Neural cell (in vitro differentiated cells): Measurements from ENCODE around the gene SLC12A3. TPM values are rescaled to one million over a fixed set of nuclear protein-coding genes. Genes with fewer than 3 reads are reported as not detected.

Experiments used
- H2AFZ ChIP-seq: fragments of 200-600, 300-800 bp; sonication (generic), shearing (Covaris generic); 2 replicates; pipeline ENCODE4 v1.6.0; 2014; ENCODE audit warnings: low read depth, mild to moderate bottlenecking, antibody characterized with exemption, low read length, moderate library complexity
- H3F3A ChIP-seq: fragments of 200-600 bp; shearing (Covaris generic); 2 replicates; pipeline ENCODE4 v1.6.1; 2016; ENCODE audit warnings: mild to moderate bottlenecking, moderate library complexity, mixed read lengths, antibody characterized with exemption, low read length; ENCODE audit not compliant: insufficient read depth, poor library complexity, severe bottlenecking
- H3K27ac ChIP-seq: fragments of 200-600, 300-800 bp; sonication (generic), shearing (Covaris generic); 2 replicates; pipeline ENCODE4 v1.5.1; 2014; ENCODE audit warnings: mild to moderate bottlenecking, low read length, moderate library complexity
- H3K27me3 ChIP-seq: fragments of 300-800, 200-600 bp; sonication (generic), shearing (Covaris generic); 2 replicates; pipeline ENCODE4 v1.6.0; 2014; ENCODE audit warnings: mild to moderate bottlenecking, low read depth, low read length, moderate library complexity; ENCODE audit not compliant: insufficient read depth
- H3K36me3 ChIP-seq: fragments of 300-800, 200-600 bp; sonication (generic), shearing (Covaris generic); 2 replicates; pipeline ENCODE4 v1.5.1; 2014; ENCODE audit warnings: mild to moderate bottlenecking, antibody characterized with exemption, low read length, moderate library complexity; ENCODE audit not compliant: insufficient read depth
- H3K4me2 ChIP-seq: fragments of 300-800, 200-600 bp; sonication (generic), shearing (Covaris generic); 2 replicates; pipeline ENCODE4 v1.6.0; 2014; ENCODE audit warnings: mild to moderate bottlenecking, low read length
- H3K4me3 ChIP-seq: fragments of 300-800, 200-600 bp; sonication (generic), shearing (Covaris generic); 2 replicates; pipeline ENCODE4 v1.5.1; 2014; ENCODE audit warnings: mild to moderate bottlenecking, low read length, moderate library complexity
- H3K79me2 ChIP-seq: fragments of 200-600 bp; shearing (Covaris generic); replicated peaks from 2 replicates; pipeline ENCODE4 v1.6.0; 2014; ENCODE audit warnings: mild to moderate bottlenecking, low read length, moderate library complexity; ENCODE audit not compliant: insufficient read depth
- H3K9ac ChIP-seq: fragments of 300-800, 200-600 bp; sonication (generic), shearing (Covaris generic); 2 replicates; pipeline ENCODE4 v1.6.1; 2016; ENCODE audit warnings: mild to moderate bottlenecking, low read length, mixed read lengths
- H3K9me2 ChIP-seq: fragments of 200-600 bp; shearing (Covaris generic); 2 replicates; pipeline ENCODE4 v1.6.1; 2016; ENCODE audit warnings: mild to moderate bottlenecking, low read length, mixed read lengths; ENCODE audit not compliant: insufficient read depth
- H3K9me3 ChIP-seq: fragments of 200-600, 300-800 bp; sonication (generic), shearing (Covaris generic); 2 replicates; pipeline ENCODE4 v1.6.1; 2016; ENCODE audit warnings: mild to moderate bottlenecking, mixed run types, low read length, moderate library complexity, mixed read lengths
- H4K20me1 ChIP-seq: fragments of 200-600 bp; shearing (Covaris generic); 2 replicates; pipeline ENCODE4 v1.6.1; 2016; ENCODE audit warnings: mild to moderate bottlenecking, mixed run types; ENCODE audit not compliant: insufficient read depth
- EP300 ChIP-seq: fragments of 450-650 bp; conservative IDR thresholded peaks from 2 replicates; pipeline ENCODE4 v1.6.1; 2014; ENCODE audit warnings: antibody characterized with exemption, mild to moderate bottlenecking, moderate library complexity; ENCODE audit not compliant: poor library complexity, severe bottlenecking
- EZH2 ChIP-seq: fragments of 200-600, 300-800 bp; shearing (Covaris generic), sonication (generic); IDR thresholded peaks from 2 replicates; pipeline ENCODE4 v1.6.1; 2014; ENCODE audit warnings: antibody characterized with exemption, low read length, borderline replicate concordance, mild to moderate bottlenecking; ENCODE audit not compliant: insufficient read depth, poor library complexity, severe bottlenecking
- MXI1 ChIP-seq: fragments of 450-650 bp; conservative IDR thresholded peaks from 2 replicates; pipeline ENCODE4 v1.6.1; 2014; ENCODE audit warnings: antibody characterized with exemption, mild to moderate bottlenecking; ENCODE audit not compliant: poor library complexity, severe bottlenecking
- POLR2AphosphoS5 ChIP-seq: IDR thresholded peaks from 2 replicates; pipeline ENCODE4 v1.6.1; 2012
- RAD21 ChIP-seq: fragments of 450-650 bp; conservative IDR thresholded peaks from 2 replicates; pipeline ENCODE4 v1.6.1; 2014; ENCODE audit warnings: antibody characterized with exemption, mild to moderate bottlenecking, moderate library complexity
- SMC3 ChIP-seq: fragments of 450-650 bp; conservative IDR thresholded peaks from 2 replicates; pipeline ENCODE4 v1.6.1; 2014; ENCODE audit warnings: antibody characterized with exemption, mild to moderate bottlenecking, moderate library complexity; ENCODE audit not compliant: poor library complexity
- TAF1 ChIP-seq: IDR thresholded peaks from 2 replicates; pipeline ENCODE4 v1.6.1; 2012; ENCODE audit warnings: low read depth
- polyA plus RNA-seq: library from polyadenylated mRNA; depleted of rRNA; stranded (reverse); fragments of >200 nt; gene quantifications from 2 replicates; pipeline ENCODE4 v1.2.3, GENCODE V29; 2014
- TF ChIP-seq, protein P1 (sequence below): fragments of 450-650 bp; IDR thresholded peaks from 2 replicates; pipeline ENCODE4 v1.5.1; 2014; ENCODE audit warnings: antibody characterized with exemption, mild to moderate bottlenecking, moderate library complexity; ENCODE audit not compliant: poor library complexity, severe bottlenecking
- TF ChIP-seq, protein P2 (sequence below): IDR thresholded peaks from 2 replicates; pipeline ENCODE4 v1.6.1; 2012; ENCODE audit warnings: borderline replicate concordance

SLC12A3 gene
- polyA plus RNA-seq, 1 donor from 2014 or later: 0.09 TPM

DNA sequence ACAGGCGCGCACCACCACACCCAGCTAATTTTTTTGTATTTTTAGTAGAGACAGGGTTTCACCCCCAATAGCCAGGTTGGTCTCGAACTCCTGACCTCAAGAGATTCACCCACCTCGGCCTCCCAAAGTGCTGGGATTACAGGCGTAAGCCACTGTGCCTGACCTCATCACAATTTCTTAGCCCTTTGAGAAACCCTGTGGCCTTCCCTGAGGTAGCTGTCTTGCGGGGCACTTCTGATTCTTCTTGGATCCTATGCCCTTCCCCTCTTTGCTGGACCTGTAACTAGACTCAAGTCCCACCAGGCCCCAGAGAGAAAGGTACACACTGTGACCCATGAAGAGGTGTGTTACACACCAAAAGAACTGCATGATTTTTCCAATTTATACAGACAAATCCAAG lies 83.2 kb downstream of the SLC12A3 start:
- no peak overlapping the region for H3K9ac ChIP-seq
- H4K20me1 ChIP-seq: no peaks in the 10 kb centered on the region
- no peaks in the 10 kb centered on the region for H3F3A ChIP-seq
- H3K27ac ChIP-seq: no peak overlapping the region
- no peak overlapping the region for H3K4me2 ChIP-seq
- H3K36me3 ChIP-seq: no peaks in the 10 kb centered on the region
- H3K27me3 ChIP-seq: no peaks in the 10 kb centered on the region
- no peaks in the 10 kb centered on the region for H3K9me3 ChIP-seq
- H2AFZ ChIP-seq: no peak overlapping the region
- no peak overlapping the region for H3K4me3 ChIP-seq
- TF ChIP-seq POLR2AphosphoS5: no peak
- no peak for TF ChIP-seq EP300
- no peak for TF ChIP-seq SMC3
- no peak for TF ChIP-seq MXI1
- TF ChIP-seq, protein P1, sequence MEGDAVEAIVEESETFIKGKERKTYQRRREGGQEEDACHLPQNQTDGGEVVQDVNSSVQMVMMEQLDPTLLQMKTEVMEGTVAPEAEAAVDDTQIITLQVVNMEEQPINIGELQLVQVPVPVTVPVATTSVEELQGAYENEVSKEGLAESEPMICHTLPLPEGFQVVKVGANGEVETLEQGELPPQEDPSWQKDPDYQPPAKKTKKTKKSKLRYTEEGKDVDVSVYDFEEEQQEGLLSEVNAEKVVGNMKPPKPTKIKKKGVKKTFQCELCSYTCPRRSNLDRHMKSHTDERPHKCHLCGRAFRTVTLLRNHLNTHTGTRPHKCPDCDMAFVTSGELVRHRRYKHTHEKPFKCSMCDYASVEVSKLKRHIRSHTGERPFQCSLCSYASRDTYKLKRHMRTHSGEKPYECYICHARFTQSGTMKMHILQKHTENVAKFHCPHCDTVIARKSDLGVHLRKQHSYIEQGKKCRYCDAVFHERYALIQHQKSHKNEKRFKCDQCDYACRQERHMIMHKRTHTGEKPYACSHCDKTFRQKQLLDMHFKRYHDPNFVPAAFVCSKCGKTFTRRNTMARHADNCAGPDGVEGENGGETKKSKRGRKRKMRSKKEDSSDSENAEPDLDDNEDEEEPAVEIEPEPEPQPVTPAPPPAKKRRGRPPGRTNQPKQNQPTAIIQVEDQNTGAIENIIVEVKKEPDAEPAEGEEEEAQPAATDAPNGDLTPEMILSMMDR: no peak
- TF ChIP-seq, protein P2, sequence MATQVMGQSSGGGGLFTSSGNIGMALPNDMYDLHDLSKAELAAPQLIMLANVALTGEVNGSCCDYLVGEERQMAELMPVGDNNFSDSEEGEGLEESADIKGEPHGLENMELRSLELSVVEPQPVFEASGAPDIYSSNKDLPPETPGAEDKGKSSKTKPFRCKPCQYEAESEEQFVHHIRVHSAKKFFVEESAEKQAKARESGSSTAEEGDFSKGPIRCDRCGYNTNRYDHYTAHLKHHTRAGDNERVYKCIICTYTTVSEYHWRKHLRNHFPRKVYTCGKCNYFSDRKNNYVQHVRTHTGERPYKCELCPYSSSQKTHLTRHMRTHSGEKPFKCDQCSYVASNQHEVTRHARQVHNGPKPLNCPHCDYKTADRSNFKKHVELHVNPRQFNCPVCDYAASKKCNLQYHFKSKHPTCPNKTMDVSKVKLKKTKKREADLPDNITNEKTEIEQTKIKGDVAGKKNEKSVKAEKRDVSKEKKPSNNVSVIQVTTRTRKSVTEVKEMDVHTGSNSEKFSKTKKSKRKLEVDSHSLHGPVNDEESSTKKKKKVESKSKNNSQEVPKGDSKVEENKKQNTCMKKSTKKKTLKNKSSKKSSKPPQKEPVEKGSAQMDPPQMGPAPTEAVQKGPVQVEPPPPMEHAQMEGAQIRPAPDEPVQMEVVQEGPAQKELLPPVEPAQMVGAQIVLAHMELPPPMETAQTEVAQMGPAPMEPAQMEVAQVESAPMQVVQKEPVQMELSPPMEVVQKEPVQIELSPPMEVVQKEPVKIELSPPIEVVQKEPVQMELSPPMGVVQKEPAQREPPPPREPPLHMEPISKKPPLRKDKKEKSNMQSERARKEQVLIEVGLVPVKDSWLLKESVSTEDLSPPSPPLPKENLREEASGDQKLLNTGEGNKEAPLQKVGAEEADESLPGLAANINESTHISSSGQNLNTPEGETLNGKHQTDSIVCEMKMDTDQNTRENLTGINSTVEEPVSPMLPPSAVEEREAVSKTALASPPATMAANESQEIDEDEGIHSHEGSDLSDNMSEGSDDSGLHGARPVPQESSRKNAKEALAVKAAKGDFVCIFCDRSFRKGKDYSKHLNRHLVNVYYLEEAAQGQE: no peak
- no peak for TF ChIP-seq EZH2
- no peak for TF ChIP-seq TAF1
- H3K9me2 ChIP-seq: no peaks in the 10 kb centered on the region
- no peaks in the 10 kb centered on the region for H3K79me2 ChIP-seq

DNA sequence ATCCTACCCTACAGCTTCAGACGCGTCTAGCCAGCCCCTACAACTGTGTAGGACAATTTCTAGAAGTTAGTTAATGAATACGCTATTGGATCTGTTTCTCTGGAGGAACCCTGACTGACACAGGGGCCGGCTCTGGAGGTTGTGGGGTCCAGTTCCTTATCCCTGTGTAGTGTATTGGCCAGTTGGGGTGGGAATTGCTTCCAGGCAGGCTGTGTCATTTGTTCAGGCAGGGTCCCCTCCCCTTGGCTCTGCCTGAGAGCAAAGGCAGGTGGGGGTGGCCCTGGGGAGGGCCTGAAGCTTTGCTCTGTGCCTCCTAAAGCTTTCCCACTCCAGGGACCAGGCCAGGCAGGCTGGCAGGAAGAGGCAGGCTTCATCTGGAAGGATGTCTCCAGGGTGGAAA lies 85.0 kb downstream of the SLC12A3 start:
- Histone ChIP-seq H3K36me3 (no peaks in the 10 kb centered on the region), H3K9me2 (no peaks in the 10 kb centered on the region), H3K9ac (no peak overlapping the region), H3K27ac (no peak overlapping the region), H3K4me2 (no peak overlapping the region), H4K20me1 (no peaks in the 10 kb centered on the region), H3K27me3 (no peaks in the 10 kb centered on the region), H3F3A (no peaks in the 10 kb centered on the region), H3K9me3 (no peaks in the 10 kb centered on the region), H3K4me3 (no peak overlapping the region), H2AFZ (no peak overlapping the region), H3K79me2 (no peaks in the 10 kb centered on the region)
- TF ChIP-seq RAD21 (no peak), TAF1 (no peak), MXI1 (no peak), SMC3 (no peak), POLR2AphosphoS5 (no peak), EP300 (no peak), EZH2 (no peak)
- TF ChIP-seq, protein P2: no peak
- TF ChIP-seq, protein P1: no peak
